Erythroblast (primary cell): ENCODE data around the gene NEURL1B.

Source experiments
- GATA1 ChIP-seq: IDR thresholded peaks from 2 replicates; pipeline ENCODE4 v1.6.1; 2011; ENCODE audit warnings: low read depth, mild to moderate bottlenecking, control low read depth, low read length, moderate library complexity
- POLR2A ChIP-seq: IDR thresholded peaks from 2 replicates; pipeline ENCODE4 v1.6.1; 2011; ENCODE audit warnings: mild to moderate bottlenecking, low read length

GRCh38 chr5:172736508-172737135, 95.6 kb downstream of the NEURL1B start:
- TF ChIP-seq POLR2A: no peak
- no peak for TF ChIP-seq GATA1
